DND-41 (cell line): ENCODE measurements around the gene OPTC.

Experiments
- ATAC-seq: fragments of 200-7000 bp; cut with Tn5 transposase; 3 replicates; pipeline ENCODE4 v1.9.1; 2021; ENCODE audit warnings: low read depth; ENCODE audit not compliant: insufficient read depth
- DNase-seq: peaks from one replicate; pipeline ENCODE4 v3.0.0-alpha.2; 2020
- H2AFZ ChIP-seq: 2 replicates; pipeline ENCODE4 v1.6.0; 2012; ENCODE audit warnings: low read depth, low read length
- H3K27ac ChIP-seq: 2 replicates; pipeline ENCODE4 v1.5.1; 2012; ENCODE audit warnings: low read length, inconsistent platforms
- H3K27me3 ChIP-seq: fragments of 200-600 bp; sonication (generic); 2 replicates; pipeline ENCODE4 v1.6.0; 2012; ENCODE audit warnings: low read length, mild to moderate bottlenecking, inconsistent platforms; ENCODE audit not compliant: insufficient read depth, poor library complexity
- H3K36me3 ChIP-seq: 2 replicates; pipeline ENCODE4 v1.5.1; 2012; ENCODE audit warnings: low read length, inconsistent platforms; ENCODE audit not compliant: insufficient read depth
- H3K4me1 ChIP-seq: 2 replicates; pipeline ENCODE4 v1.5.1; 2012; ENCODE audit warnings: mild to moderate bottlenecking, low read length; ENCODE audit not compliant: insufficient read depth
- H3K4me2 ChIP-seq: 2 replicates; pipeline ENCODE4 v1.6.0; 2012; ENCODE audit warnings: mild to moderate bottlenecking, moderate library complexity, low read length, inconsistent platforms; ENCODE audit not compliant: insufficient read depth
- H3K4me3 ChIP-seq, 2 experiments: fragments of 200-600 bp in 1 of 2; shearing (Covaris generic) in 1 of 2; 2 replicates each; pipeline ENCODE4 v1.5.1; 2012 to 2016; ENCODE audit warnings: inconsistent platforms in 2 of 2, low read length in 2 of 2, mild to moderate bottlenecking in 2 of 2, low read depth in 1 of 2, moderate library complexity in 1 of 2
- H3K79me2 ChIP-seq: 2 replicates; pipeline ENCODE4 v1.6.0; 2012; ENCODE audit warnings: low read length, inconsistent platforms; ENCODE audit not compliant: insufficient read depth
- H3K9ac ChIP-seq: 2 replicates; pipeline ENCODE4 v1.6.0; 2012; ENCODE audit warnings: low read depth, mild to moderate bottlenecking, inconsistent platforms, low read length, moderate library complexity
- H3K9me3 ChIP-seq: 2 replicates; pipeline ENCODE4 v1.5.1; 2012; ENCODE audit warnings: low read length, moderate library complexity, mild to moderate bottlenecking, inconsistent platforms; ENCODE audit not compliant: insufficient read depth, severe bottlenecking
- H4K20me1 ChIP-seq: 2 replicates; pipeline ENCODE4 v1.6.0; 2012; ENCODE audit warnings: low read length; ENCODE audit not compliant: insufficient read depth
- CTCF ChIP-seq: IDR thresholded peaks from 2 replicates; pipeline ENCODE4 v1.5.1; 2012; ENCODE audit warnings: borderline replicate concordance, low read length, moderate library complexity, mild to moderate bottlenecking; ENCODE audit not compliant: poor library complexity, severe bottlenecking; ENCODE audit errors: extremely low read depth
- EZH2 ChIP-seq: IDR thresholded peaks from 3 replicates; pipeline ENCODE4 v1.6.1; 2012; ENCODE audit warnings: borderline replicate concordance, low read depth, mild to moderate bottlenecking, moderate library complexity, low read length, inconsistent platforms; ENCODE audit not compliant: severe bottlenecking

OPTC gene

GRCh38 chr1:203521074-203521794 lies 27.3 kb downstream of the OPTC start:
- Histone ChIP-seq H3K27ac (no peak overlapping the region), H3K9ac (no peak overlapping the region), H3K79me2 (no peaks in the 10 kb centered on the region), H3K27me3 (no peaks in the 10 kb centered on the region), H4K20me1 (no peaks in the 10 kb centered on the region), H3K4me2 (no peak overlapping the region), H3K9me3 (no peaks in the 10 kb centered on the region), H3K36me3 (no peaks in the 10 kb centered on the region), H3K4me3 (no peak overlapping the region), H2AFZ (no peak overlapping the region), H3K4me1 (no peaks in the 10 kb centered on the region)
- ATAC-seq: peak; percentile 58
- DNase-seq: peak; percentile 13
- TF ChIP-seq EZH2: no peak
- no peak for TF ChIP-seq CTCF

DNA sequence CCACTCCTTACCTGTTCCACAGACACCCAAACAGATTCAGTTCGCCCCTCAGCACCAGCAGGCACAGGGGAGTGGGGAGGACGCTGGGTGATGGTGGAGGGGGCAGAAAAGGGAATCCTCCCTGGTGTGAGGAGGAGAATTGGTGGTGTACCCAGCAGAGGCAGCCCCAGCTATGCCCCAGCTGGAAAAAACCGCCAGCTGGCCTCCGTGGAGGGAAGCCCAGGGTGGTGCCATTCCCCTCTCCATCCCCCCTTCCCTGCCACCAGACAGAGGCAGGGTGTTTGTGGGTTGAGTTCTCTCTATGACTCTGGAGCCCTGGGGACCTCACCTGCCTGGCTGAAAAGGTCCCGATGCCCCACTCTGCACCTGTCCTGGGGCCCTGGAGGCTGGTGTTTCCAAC lies 27.9 kb downstream of the OPTC start:
- Histone ChIP-seq H3K9me3 (no peaks in the 10 kb centered on the region), H3K27me3 (no peaks in the 10 kb centered on the region), H3K4me2 (no peak overlapping the region), H3K36me3 (no peaks in the 10 kb centered on the region), H3K79me2 (no peaks in the 10 kb centered on the region), H3K4me3 (no peak overlapping the region), H3K27ac (no peak overlapping the region), H4K20me1 (no peaks in the 10 kb centered on the region), H2AFZ (no peak overlapping the region), H3K9ac (no peak overlapping the region), H3K4me1 (no peaks in the 10 kb centered on the region)
- DNase-seq (no peak), ATAC-seq (peak; percentile 34; the same call in 1 of the 3 replicates)
- no peak for TF ChIP-seq CTCF
- TF ChIP-seq EZH2: no peak

GRCh38 chr1:203522237-203522636 lies 28.3 kb downstream of the OPTC start:
- ATAC-seq (no peak), DNase-seq (no peak)
- no peak overlapping the region for H3K9ac ChIP-seq
- H3K27me3 ChIP-seq: no peaks in the 10 kb centered on the region
- H3K27ac ChIP-seq: no peak overlapping the region
- no peaks in the 10 kb centered on the region for H3K36me3 ChIP-seq
- H3K4me1 ChIP-seq: no peaks in the 10 kb centered on the region
- H3K4me2 ChIP-seq: no peak overlapping the region
- no peak overlapping the region for H3K4me3 ChIP-seq
- no peak for TF ChIP-seq EZH2
- no peak for TF ChIP-seq CTCF
- no peak overlapping the region for H2AFZ ChIP-seq
- no peaks in the 10 kb centered on the region for H3K79me2 ChIP-seq
- H4K20me1 ChIP-seq: no peaks in the 10 kb centered on the region
- H3K9me3 ChIP-seq: no peaks in the 10 kb centered on the region

DNA sequence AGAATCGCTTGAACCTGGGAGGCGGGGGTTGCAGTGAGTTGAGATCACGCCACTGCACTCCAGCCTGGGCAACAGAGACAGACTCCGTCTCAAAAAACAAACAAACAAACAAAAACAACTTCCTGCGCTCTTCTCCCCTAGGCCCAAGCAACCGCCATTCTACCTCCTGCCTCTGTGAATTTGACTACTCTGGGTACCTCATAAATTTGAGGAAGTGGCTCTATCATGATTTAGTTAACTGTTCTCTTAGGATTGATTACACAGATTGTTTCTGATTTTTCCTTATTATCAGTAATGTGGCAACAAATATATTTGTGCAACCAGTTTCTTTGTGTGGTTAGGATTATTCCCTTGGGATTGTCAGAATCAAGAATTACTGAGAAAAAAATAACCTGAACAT lies 29.7 kb downstream of the OPTC start:
- H2AFZ ChIP-seq: no peak overlapping the region
- no peaks in the 10 kb centered on the region for H3K9me3 ChIP-seq
- H3K27me3 ChIP-seq: no peaks in the 10 kb centered on the region
- DNase-seq (no peak), ATAC-seq (no peak)
- no peaks in the 10 kb centered on the region for H3K79me2 ChIP-seq
- H3K4me3 ChIP-seq: no peak overlapping the region
- no peak overlapping the region for H3K4me2 ChIP-seq
- no peak overlapping the region for H3K9ac ChIP-seq
- TF ChIP-seq EZH2: no peak
- TF ChIP-seq CTCF: no peak
- no peak overlapping the region for H3K27ac ChIP-seq
- H3K36me3 ChIP-seq: no peaks in the 10 kb centered on the region
- no peaks in the 10 kb centered on the region for H4K20me1 ChIP-seq
- H3K4me1 ChIP-seq: no peaks in the 10 kb centered on the region
